GM12891 (cell line): ENCODE measurements around the gene REC114.
"Not testable (repeated sequence)": the region's sequence is repeated elsewhere in the genome, so short reads cannot be mapped to it uniquely, and the experiment has no call there.

Experiments used
- POLR2A ChIP-seq: IDR thresholded peaks from 2 replicates; pipeline ENCODE4 v1.6.1; 2011; ENCODE audit warnings: low read depth, low read length, control low read depth
- POLR2AphosphoS5 ChIP-seq: IDR thresholded peaks from 2 replicates; pipeline ENCODE4 v1.6.1; 2011; ENCODE audit warnings: low read depth, low read length, control low read depth
- POU2F2 ChIP-seq: IDR thresholded peaks from 2 replicates; pipeline ENCODE4 v1.6.1; 2011; ENCODE audit warnings: low read depth, mild to moderate bottlenecking, control low read depth, low read length, moderate library complexity
- SPI1 ChIP-seq: IDR thresholded peaks from 2 replicates; pipeline ENCODE4 v1.6.1; 2011; ENCODE audit warnings: low read depth, low read length, control low read depth
- TAF1 ChIP-seq: IDR thresholded peaks from 2 replicates; pipeline ENCODE4 v1.6.1; 2011; ENCODE audit warnings: low read depth, low read length, control low read depth

DNA sequence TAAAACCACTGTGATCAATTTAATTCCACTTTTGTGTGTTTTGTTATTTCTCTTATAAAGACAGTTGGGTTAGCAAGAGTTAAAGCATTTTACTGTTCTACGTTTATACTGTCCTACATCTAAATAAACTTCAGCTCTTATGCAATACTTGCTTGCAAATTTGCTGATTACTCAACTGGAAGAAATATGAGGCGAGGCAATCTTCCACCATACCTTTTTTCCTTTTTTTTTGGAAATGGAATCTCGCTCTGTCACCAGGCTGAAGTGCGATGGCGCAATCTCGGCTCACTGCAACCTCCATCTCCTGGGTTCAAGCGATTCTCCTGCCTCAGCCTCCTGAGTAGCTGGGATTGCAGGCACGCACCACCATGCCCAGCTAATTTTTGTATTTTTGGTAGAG, 42.9 kb downstream of the REC114 start:
- TF ChIP-seq SPI1, POLR2A, POLR2AphosphoS5, TAF1, POU2F2: not testable (repeated sequence)
